A549 treated with Hydrocortisone at 1 μM for 4 hours (cell line): ENCODE data around the gene HMGCLL1. TPM values are rescaled to one million over a fixed set of nuclear protein-coding genes. Genes with fewer than 3 reads are reported as not detected.

Experiments
- total RNA-seq: library from RNA; stranded (reverse); fragments of 200-300 nt; extraction: Qiagen RNA extraction; gene quantifications from 5 replicates; pipeline ENCODE4 v1.2.3, GENCODE V29; 2022

Gene HMGCLL1
- 0.08 to 0.24 TPM (median 0.20 TPM) in 5 replicates for total RNA-seq

GRCh38 chr6:55578537-55579363 is at the start of gene HMGCLL1:
TSS of gene HMGCLL1 (minus strand) at chr6:55579192. CDS start at chr6:55579055, 137 bp downstream.

